Adrenal gland (tissue), 12 donors: Measurements from ENCODE around the gene DNAJC8. TPM values are rescaled to one million over a fixed set of nuclear protein-coding genes. Genes with fewer than 3 reads are reported as not detected.

Experiments
- DNase-seq, 7 donors: peaks; one replicate each; pipeline ENCODE4 v3.0.0-alpha.2; 2019 to 2020
- H3K27ac ChIP-seq, 5 donors: fragments of 200-600 bp; sonication (generic) in 4 of 5; 1 replicate in 3 of 5; 2 replicates in 2 of 5; pipeline versions ENCODE4 v1.5.1 to v1.8.0; 2016 to 2020; ENCODE audit warnings: mild to moderate bottlenecking in 1 of 5
- H3K27me3 ChIP-seq: fragments of 200-600 bp; 2 replicates; pipeline ENCODE4 v1.8.0; 2021
- H3K36me3 ChIP-seq, 2 donors: fragments of 200-600 bp; replicated peaks in 1 of 2; 1 replicate in 1 of 2; 2 replicates in 1 of 2; pipeline versions ENCODE4 v1.5.1 to v1.8.0; 2018 to 2022
- H3K4me1 ChIP-seq, 2 donors: fragments of 200-600 bp; replicated peaks in 1 of 2; 1 replicate in 1 of 2; 2 replicates in 1 of 2; pipeline versions ENCODE4 v1.5.1 to v1.8.0; 2018 to 2021
- H3K4me3 ChIP-seq, 4 donors: fragments of 200-600 bp; sonication (generic) in 3 of 4; one replicate each; pipeline ENCODE4 v1.5.1; 2016 to 2018
- H3K9me3 ChIP-seq, 3 donors: fragments of 200-600 bp; sonication (generic) in 1 of 3; replicated peaks in 1 of 3; 1 replicate in 2 of 3; 2 replicates in 1 of 3; pipeline versions ENCODE4 v1.5.1 to v1.8.0; 2016 to 2021
- POLR2A ChIP-seq, 2 donors: fragments of 450-650 bp; IDR thresholded peaks; one replicate each; pipeline ENCODE4 v1.6.1; 2017; ENCODE audit warnings: antibody characterized with exemption in 2 of 2, mild to moderate bottlenecking in 2 of 2, moderate library complexity in 1 of 2
- WGBS, 4 donors: extraction: QIAGEN DNeasy Blood & Tissue Kit in 2 of 4; methylation state at CpG; one replicate each; pipeline versions ENCODE4 v1.1.5 to v1.1.7; 2013 to 2017; 5-methylcytosine and 5-hydroxymethylcytosine counted together
- intact Hi-C, 2 donors: fragments of 100-400 bp; cut with DNase I; formaldehyde crosslinking; loops; one replicate each; pipeline versions ENCODE4 v1.14.1 to v1.15.0; 2022 to 2023
- polyA plus RNA-seq, 3 donors: library from polyadenylated mRNA; stranded (reverse); fragments of 200-250 nt in 2 of 3; fragments of 350-450 nt in 1 of 3; fragmentation: Illumina TruSeq in 1 of 3; extraction: RNeasy Lipid Tissue Mini Kit (QIAGEN cat#74804) in 1 of 3; gene quantifications; one replicate each; pipeline ENCODE4 v1.2.3, GENCODE V29; 2013 to 2014
- total RNA-seq, 9 donors: library from RNA; depleted of rRNA in 4 of 9; stranded (reverse); fragments of >200 nt in 4 of 9; fragments of 120-200 nt in 1 of 9; fragmentation: NEBNext Ultra II Directional in 1 of 9; extraction: Animal tissue kit (Norgen Biotek cat#: 25700) in 1 of 9; gene quantifications; one replicate each; pipeline versions ENCODE4 v1.1.0 to v1.2.4, GENCODE V29; 2013 to 2023
- TF ChIP-seq, protein P1 (sequence below), 6 experiments: fragments of 450-650 bp in 4 of 6; fragments of 200-600 bp in 2 of 6; sonication (generic) in 1 of 6; IDR thresholded peaks; 1 replicate in 5 of 6; 2 replicates in 1 of 6; pipeline versions ENCODE4 v1.5.1 to v1.8.0; 2016 to 2021; ENCODE audit warnings: antibody characterized with exemption in 6 of 6, mild to moderate bottlenecking in 2 of 6, moderate library complexity in 1 of 6
- donor health status: healthy with polysubstance abuse.
- donor health status: Bipolar disorder and iron deficiency.
- donor health status: DM: yes; HTN: yes; CAD: no.
- donor health status: DM: no; HTN: no; CAD: no.
- donor health status: DM: no; HTN: no; CAD: no.
- donor health status: DM: yes; HTN: yes; CAD: no.

DNAJC8 gene
- total and polyA plus RNA-seq, 12 donors = 45.7 to 150 (median 66.9) TPM

DNA sequence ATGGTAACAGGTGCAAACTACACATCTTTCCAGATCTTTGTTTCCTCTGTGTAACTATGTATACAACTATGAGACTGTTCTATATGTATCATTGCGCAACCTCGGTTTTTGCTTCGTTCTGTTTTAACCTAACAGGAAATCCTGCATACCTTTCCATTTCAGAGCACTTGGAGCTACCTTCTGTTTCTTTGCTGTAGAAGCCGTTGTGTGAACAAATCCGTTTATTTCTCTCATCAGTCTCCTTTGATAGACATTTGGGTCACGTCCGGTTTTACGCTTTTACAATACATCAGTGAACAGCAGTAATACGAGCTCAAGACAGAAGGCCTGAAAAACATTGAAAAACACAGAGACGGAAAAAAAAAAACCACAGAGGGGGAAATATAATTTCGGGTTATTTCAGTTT, 13.6 kb upstream of the DNAJC8 start:
- no peak for DNase-seq
- Histone ChIP-seq H3K9me3 (no peaks in the 10 kb centered on the region), H3K27ac (peak overlapping the region in 4 of 5 donors; percentile 40 to 91 (median 78)), H3K4me1 (peaks cover 40 to 57% of the 10 kb centered on the region in 2 donors), H3K36me3 (no peaks in the 10 kb centered on the region), H3K27me3 (no peaks in the 10 kb centered on the region), H3K4me3 (peak overlapping the region in 2 of 4 donors; percentile 49 to 76)
- no peak for TF ChIP-seq POLR2A (IDR thresholded peaks at IDR 0.05)
- TF ChIP-seq, protein P1, sequence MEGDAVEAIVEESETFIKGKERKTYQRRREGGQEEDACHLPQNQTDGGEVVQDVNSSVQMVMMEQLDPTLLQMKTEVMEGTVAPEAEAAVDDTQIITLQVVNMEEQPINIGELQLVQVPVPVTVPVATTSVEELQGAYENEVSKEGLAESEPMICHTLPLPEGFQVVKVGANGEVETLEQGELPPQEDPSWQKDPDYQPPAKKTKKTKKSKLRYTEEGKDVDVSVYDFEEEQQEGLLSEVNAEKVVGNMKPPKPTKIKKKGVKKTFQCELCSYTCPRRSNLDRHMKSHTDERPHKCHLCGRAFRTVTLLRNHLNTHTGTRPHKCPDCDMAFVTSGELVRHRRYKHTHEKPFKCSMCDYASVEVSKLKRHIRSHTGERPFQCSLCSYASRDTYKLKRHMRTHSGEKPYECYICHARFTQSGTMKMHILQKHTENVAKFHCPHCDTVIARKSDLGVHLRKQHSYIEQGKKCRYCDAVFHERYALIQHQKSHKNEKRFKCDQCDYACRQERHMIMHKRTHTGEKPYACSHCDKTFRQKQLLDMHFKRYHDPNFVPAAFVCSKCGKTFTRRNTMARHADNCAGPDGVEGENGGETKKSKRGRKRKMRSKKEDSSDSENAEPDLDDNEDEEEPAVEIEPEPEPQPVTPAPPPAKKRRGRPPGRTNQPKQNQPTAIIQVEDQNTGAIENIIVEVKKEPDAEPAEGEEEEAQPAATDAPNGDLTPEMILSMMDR (IDR thresholded peaks at IDR 0.05) = no peak
- WGBS, 4 donors = 7 to 62% (median 19%) methylated on average over 11 of the region's 11 CpGs
- intact Hi-C loops = no loop called here

DNA sequence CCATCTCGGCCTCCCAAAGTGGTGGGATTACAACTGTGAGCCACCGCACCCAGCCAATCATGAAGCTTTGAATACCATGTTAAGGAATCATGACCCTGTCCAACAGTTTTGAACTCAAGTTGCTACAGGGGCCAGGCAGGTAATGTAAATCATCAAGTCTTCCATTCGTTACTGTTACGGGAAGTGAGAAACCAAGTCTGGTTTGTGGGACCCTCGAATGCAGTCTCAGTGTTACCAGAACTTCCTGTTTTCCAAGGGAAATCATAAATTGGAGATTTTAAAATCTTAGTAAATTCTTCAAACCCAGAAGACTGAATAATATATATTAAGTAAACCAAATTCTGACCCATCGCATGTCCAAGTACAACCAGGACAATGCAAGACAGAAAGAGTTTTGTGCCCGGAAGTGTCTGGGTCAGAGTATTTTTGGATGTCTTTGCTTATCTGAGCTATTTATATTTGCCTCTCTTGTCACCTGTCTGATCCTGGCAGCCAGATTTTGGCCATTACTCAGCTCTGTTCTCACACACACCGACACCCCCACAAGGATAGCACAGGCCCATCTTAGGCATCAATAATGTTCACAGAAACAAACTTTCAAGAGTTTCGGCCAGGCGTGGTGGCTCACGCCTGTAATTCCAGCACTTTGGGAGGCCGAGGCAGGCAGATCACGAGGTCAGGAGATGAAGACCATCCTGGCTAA, 11.9 kb upstream of the DNAJC8 start:
- peaks cover 35 to 51% of the 10 kb centered on the region in 2 donors for H3K4me1 ChIP-seq
- no peaks in the 10 kb centered on the region for H3K36me3 ChIP-seq
- WGBS, 4 donors = 76 to 82% (median 80%) methylated on average over 13 of the region's 13 CpGs
- TF ChIP-seq, protein P1 (IDR thresholded peaks at IDR 0.05) = no peak
- no peak for TF ChIP-seq POLR2A (IDR thresholded peaks at IDR 0.05)
- no peak for DNase-seq
- intact Hi-C loops = no loop called here
- no peaks in the 10 kb centered on the region for H3K9me3 ChIP-seq
- no peak overlapping the region for H3K4me3 ChIP-seq
- H3K27me3 ChIP-seq = no peaks in the 10 kb centered on the region
- H3K27ac ChIP-seq = peak overlapping the region in 1 of 5 donors; percentile 21

DNA sequence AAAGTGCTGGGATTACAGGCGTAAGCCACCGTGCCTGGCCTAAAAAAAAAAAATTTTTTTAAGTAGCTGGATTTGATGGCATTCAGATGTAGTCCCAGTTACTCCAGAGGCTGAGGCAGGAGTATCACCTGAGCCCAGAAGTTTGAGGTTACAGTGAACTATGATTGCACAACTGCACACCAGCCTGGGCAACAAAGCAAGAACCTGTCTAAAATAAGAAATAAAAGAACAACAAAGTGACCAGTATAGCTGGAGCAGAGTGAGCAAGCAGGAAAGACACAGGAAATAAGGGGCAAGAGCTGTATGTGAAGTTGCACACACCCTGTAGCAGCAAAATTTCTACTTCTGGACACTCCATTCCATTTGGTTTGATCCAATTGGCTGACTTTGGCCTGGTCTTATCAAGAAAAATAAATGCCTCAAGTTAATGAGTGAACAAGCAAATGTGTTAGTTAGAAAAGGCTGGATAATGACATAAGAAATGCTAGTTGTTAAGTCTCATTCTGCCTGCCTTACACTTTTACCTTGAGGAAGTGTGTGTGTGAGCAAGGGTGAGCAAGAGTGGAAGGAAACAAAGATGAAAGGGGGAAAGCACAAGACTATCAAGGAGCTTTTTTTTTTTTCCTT, 11.0 kb upstream of the DNAJC8 start:
- Histone ChIP-seq H3K27me3 (no peaks in the 10 kb centered on the region), H3K9me3 (no peaks in the 10 kb centered on the region), H3K4me1 (peaks cover 26 to 44% of the 10 kb centered on the region in 2 donors), H3K27ac (no peak overlapping the region), H3K36me3 (no peaks in the 10 kb centered on the region), H3K4me3 (no peak overlapping the region)
- no peak for DNase-seq
- no peak for TF ChIP-seq POLR2A (IDR thresholded peaks at IDR 0.05)
- TF ChIP-seq, protein P1 (IDR thresholded peaks at IDR 0.05) = no peak
- WGBS, 4 donors = 88 to 91% (median 89%) methylated on average over 2 of the region's 2 CpGs
- intact Hi-C loops = no loop called here

DNA sequence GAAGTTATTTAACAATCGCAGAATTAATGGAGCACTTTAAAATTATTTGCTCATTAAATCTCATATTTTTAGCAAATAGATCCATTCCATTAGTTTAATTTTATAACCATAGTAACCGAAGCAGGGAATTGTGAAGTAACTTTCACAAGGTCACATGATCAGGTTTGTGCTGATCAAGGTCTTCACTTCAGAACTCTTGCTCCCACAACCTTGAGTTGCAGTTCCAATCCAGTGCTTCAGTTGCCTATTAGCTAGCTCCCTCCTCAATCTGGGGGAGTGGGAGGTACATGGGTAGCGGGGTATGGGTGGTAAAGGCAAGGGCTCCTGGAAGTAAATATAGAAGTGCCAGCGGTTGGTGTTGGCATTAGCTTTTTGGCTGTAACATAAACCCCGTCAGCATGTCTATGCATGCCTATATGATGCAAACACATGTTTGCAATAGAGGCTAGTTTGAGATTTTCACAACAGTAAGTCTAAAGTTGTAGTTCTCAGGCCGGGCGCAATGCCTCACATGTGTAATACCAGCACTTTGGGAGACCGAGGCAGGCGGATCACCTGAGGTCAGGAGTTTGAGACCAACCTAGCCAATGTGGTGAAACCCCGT, 8.9 kb upstream of the DNAJC8 start:
- no peak for DNase-seq
- 74 to 87% (median 82%) methylated on average over 10 of the region's 10 CpGs for WGBS, 4 donors
- no peaks in the 10 kb centered on the region for H3K9me3 ChIP-seq
- H3K27me3 ChIP-seq = no peaks in the 10 kb centered on the region
- TF ChIP-seq POLR2A (IDR thresholded peaks at IDR 0.05) = no peak
- TF ChIP-seq, protein P1 (IDR thresholded peaks at IDR 0.05) = no peak
- intact Hi-C loops = no loop called here
- H3K27ac ChIP-seq = no peak overlapping the region
- peaks cover 16 to 50% of the 10 kb centered on the region in 2 donors for H3K4me1 ChIP-seq
- H3K36me3 ChIP-seq = no peaks in the 10 kb centered on the region
- no peak overlapping the region for H3K4me3 ChIP-seq
